ENCODE data around the gene SPEF1.
"Not testable (repeated sequence)": the region's sequence is repeated elsewhere in the genome, so short reads cannot be mapped to it uniquely, and the experiment has no call there.

Gene SPEF1

GRCh38 chr20:3781153-3781910 is at the start of gene SPEF1:
TSS of gene SPEF1 (minus strand) at chr20:3781448. CDS start at chr20:3781287, 161 bp downstream.
- peak; percentile 92 for DNase-seq (ENCODE audit: low read depth)
- peak within 1 kb of the TSS; percentile 59 for H3K4me3 ChIP-seq (ENCODE audit: low read length)
- peak; percentile 63 for TF ChIP-seq CTCF (conservative IDR thresholded peaks at IDR 0.05; ENCODE audit: low read length)

- DNase-seq (ENCODE audit: low read depth); H3K4me3 ChIP-seq (ENCODE audit: low read length): not testable (repeated sequence)
Observed at GRCh38 chr20:3829891-3830290, 48.6 kb upstream of the SPEF1 start.

GRCh38 chr20:3828798-3829197 is 47.5 kb upstream of the SPEF1 start:
- DNase-seq (ENCODE audit: low read depth) = peak; percentile 73
- no peak overlapping the region for H3K4me3 ChIP-seq (ENCODE audit: low read length)
- TF ChIP-seq CTCF (conservative IDR thresholded peaks at IDR 0.05; ENCODE audit: low read length) = no peak

GRCh38 chr20:3826420-3826819 is 45.2 kb upstream of the SPEF1 start:
- TF ChIP-seq CTCF (conservative IDR thresholded peaks at IDR 0.05; ENCODE audit: low read length) = no peak
- no peak for DNase-seq (ENCODE audit: low read depth)
- H3K4me3 ChIP-seq (ENCODE audit: low read length) = no peak overlapping the region

- no peak overlapping the region for H3K4me3 ChIP-seq (ENCODE audit: low read length)
- no peak for TF ChIP-seq CTCF (conservative IDR thresholded peaks at IDR 0.05; ENCODE audit: low read length)
- no peak for DNase-seq (ENCODE audit: low read depth)
Observed at GRCh38 chr20:3825526-3825925, 44.3 kb upstream of the SPEF1 start.

- H3K4me3 ChIP-seq (ENCODE audit: low read length) = no peak overlapping the region
- no peak for DNase-seq (ENCODE audit: low read depth)
Observed at GRCh38 chr20:3823881-3824280, 42.6 kb upstream of the SPEF1 start.

GRCh38 chr20:3821996-3822395 is 40.7 kb upstream of the SPEF1 start:
- no peak overlapping the region for H3K4me3 ChIP-seq (ENCODE audit: low read length)
- TF ChIP-seq CTCF (conservative IDR thresholded peaks at IDR 0.05; ENCODE audit: low read length) = no peak
- no peak for DNase-seq (ENCODE audit: low read depth)

More at GRCh38 chr20:3823881-3824280, 42.6 kb upstream of the SPEF1 start:
- TF ChIP-seq CTCF (conservative IDR thresholded peaks at IDR 0.05; ENCODE audit: low read length) = no peak
